WI38 (cell line): ENCODE measurements around the gene TECTB.

Experiments
- H3K4me3 ChIP-seq: 2 replicates; pipeline ENCODE4 v1.5.1; 2011; ENCODE audit warnings: low read depth, mild to moderate bottlenecking, control low read depth, low read length
- CTCF ChIP-seq: IDR thresholded peaks from 2 replicates; pipeline ENCODE4 v1.5.1; 2012; ENCODE audit warnings: low read depth, mild to moderate bottlenecking, control low read depth, low read length

The TECTB gene

GRCh38 chr10:112286837-112287818 is 3.9 kb downstream of the TECTB start:
- no peak overlapping the region for H3K4me3 ChIP-seq
- no peak for TF ChIP-seq CTCF

GRCh38 chr10:112287844-112288243 is 4.6 kb downstream of the TECTB start:
- no peak overlapping the region for H3K4me3 ChIP-seq
- no peak for TF ChIP-seq CTCF

GRCh38 chr10:112288486-112288885 is 5.3 kb downstream of the TECTB start:
- H3K4me3 ChIP-seq: no peak overlapping the region
- TF ChIP-seq CTCF: no peak

- no peak for TF ChIP-seq CTCF
Measured at GRCh38 chr10:112289373-112290053, 6.3 kb downstream of the TECTB start.

GRCh38 chr10:112290054-112290373 is 6.8 kb downstream of the TECTB start:
- no peak for TF ChIP-seq CTCF
- H3K4me3 ChIP-seq: no peak overlapping the region

More at GRCh38 chr10:112289373-112290053, 6.3 kb downstream of the TECTB start:
- no peak overlapping the region for H3K4me3 ChIP-seq

- TF ChIP-seq CTCF: no peak
- no peak overlapping the region for H3K4me3 ChIP-seq
Measured at GRCh38 chr10:112294169-112294568, 11.0 kb downstream of the TECTB start.
